Vagina (tissue), 2 donors: Measurements from ENCODE around the gene ZBTB40.

Source experiments
- CTCF ChIP-seq, 3 experiments: fragments of 450-650 bp in 2 of 3; fragments of 200-600 bp in 1 of 3; sonication (generic) in 1 of 3; IDR thresholded peaks; one replicate each; pipeline ENCODE4 v1.5.1; 2017 to 2019; ENCODE audit warnings: antibody characterized with exemption in 3 of 3, mild to moderate bottlenecking in 2 of 3, moderate library complexity in 2 of 3
- POLR2A ChIP-seq, 2 donors: fragments of 450-650 bp; IDR thresholded peaks; one replicate each; pipeline ENCODE4 v1.6.1; 2017; ENCODE audit warnings: antibody characterized with exemption in 2 of 2, mild to moderate bottlenecking in 2 of 2, moderate library complexity in 2 of 2

- TF ChIP-seq POLR2A (IDR thresholded peaks at IDR 0.05) (no peak), CTCF (IDR thresholded peaks at IDR 0.05) (no peak)
These were observed 73.6 kb downstream of the ZBTB40 start for GRCh38 chr1:22525211-22525610.
